NCI-H1436 (cell line): ENCODE data around the gene RDH16.
"Not testable (repeated sequence)": the region's sequence is repeated elsewhere in the genome, so short reads cannot be mapped to it uniquely, and the experiment has no call there.

ENCODE experiments used
- DNase-seq: peaks from one replicate; lab custom pipeline; 2025; lab: John Stamatoyannopoulos, UW

Gene RDH16

GRCh38 chr12:56921346-56921745, 36.1 kb downstream of the RDH16 start:
- no peak for DNase-seq

- not testable (repeated sequence) for DNase-seq
Observed at GRCh38 chr12:56918139-56918538, 39.3 kb downstream of the RDH16 start.

DNA sequence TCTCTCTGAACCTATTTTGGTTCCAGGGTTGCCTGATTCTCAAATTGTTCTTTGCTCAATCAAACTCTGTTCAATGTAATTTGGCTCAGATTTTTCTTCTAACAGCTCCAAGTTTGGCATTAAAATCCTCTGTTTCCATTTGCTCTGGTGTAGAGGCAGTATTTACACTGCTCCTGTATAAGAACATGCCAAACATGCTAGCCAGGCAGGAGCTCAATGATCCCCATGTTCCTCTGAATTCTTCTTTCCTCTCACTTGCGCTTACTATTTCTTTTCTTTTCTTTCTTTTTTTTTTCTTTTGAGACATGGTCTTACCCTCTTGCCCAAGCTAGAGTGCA, 40.4 kb downstream of the RDH16 start:
- no peak for DNase-seq

DNA sequence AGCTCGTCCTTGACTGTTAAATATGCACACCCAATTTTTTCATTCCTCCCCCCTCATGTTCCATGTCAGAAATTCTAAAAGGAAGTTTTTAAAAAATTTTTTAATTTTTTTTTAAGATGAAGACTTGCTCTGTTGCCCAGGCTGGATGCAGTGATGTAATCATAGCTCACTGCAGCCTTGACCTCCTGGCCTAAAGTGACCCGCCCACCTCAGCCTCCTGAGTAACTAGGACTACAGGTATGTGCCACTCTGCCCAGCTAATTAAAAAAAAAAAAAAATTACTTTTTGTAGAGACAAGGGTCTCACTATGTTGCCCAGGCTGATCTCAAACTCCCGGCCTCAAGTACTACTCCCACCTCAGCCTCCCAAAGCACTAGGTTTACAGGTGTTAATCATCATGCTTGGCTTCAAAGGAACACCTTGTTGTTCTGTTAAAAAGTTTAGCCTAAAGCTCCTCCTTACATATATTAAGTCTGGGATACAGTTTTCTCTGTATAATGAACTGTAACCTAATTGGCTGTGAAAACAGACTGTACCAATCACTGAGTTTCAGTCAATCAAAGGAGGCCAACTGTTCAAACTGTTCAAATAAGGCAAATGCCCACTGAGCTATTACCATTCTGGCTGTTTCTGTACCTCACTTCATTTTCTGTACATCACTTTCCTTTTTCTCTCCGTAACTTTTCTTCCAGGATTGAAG, 41.0 kb downstream of the RDH16 start:
- DNase-seq = no peak

- DNase-seq = no peak
Observed at GRCh38 chr12:56914724-56915123, 42.7 kb downstream of the RDH16 start.

DNA sequence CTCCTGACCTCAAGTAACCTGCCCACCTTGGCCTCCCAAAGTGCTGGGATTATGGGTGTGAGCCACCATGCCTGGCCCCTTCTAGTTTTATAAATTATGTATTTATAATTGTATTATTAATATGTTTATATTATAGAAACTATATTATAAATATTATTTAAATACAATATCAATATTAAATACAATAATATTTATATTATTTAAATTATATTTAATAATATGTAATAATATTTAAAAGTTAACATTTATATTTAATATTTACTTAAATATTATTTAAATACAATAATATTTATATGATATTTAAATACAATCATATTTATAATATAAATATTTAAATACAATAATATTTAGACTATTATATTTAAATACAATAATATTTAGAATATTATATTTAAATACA, 43.2 kb downstream of the RDH16 start:
- no peak for DNase-seq

DNA sequence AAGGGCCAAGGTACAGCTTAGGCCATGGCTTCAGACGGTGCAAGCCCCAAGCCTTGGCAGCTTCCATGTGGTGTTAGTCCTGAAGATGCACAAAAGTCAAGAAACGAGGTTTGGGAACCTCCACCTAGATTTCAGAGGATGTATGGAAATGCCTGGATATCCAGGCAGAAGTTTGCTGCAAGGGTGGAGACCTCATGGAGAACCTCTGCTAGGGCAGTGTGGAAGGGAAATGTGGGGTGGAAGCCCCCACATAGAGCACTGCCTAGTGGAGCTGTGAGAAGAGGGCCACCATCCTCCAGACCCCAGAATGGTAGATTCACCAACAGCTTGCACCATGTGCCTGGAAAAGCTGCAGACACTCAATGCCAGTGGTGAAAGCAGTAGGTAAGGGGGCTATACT, 48.0 kb downstream of the RDH16 start:
- not testable (repeated sequence) for DNase-seq

GRCh38 chr12:56908136-56908535, 49.3 kb downstream of the RDH16 start:
- DNase-seq = no peak

GRCh38 chr12:56905852-56906251, 51.6 kb downstream of the RDH16 start:
- no peak for DNase-seq

- DNase-seq = no peak
Observed at GRCh38 chr12:56903374-56903773, 54.0 kb downstream of the RDH16 start.
